Fibroblast of lung (primary cell): ENCODE data around the gene SH3PXD2A. TPM values are rescaled to one million over a fixed set of nuclear protein-coding genes. Genes with fewer than 3 reads are reported as not detected.

Experiments
- DNase-seq, 2 donors: peaks; one replicate each; pipeline versions ENCODE4 v3.0.0 to v3.0.0-alpha.2; 2010; ENCODE audit warnings: low read depth in 2 of 2
- H2AFZ ChIP-seq: 2 replicates; pipeline ENCODE4 v1.5.1; 2012; ENCODE audit warnings: low read length, control low read depth, inconsistent platforms
- H3K27ac ChIP-seq: 2 replicates; pipeline ENCODE4 v1.5.1; 2011; ENCODE audit warnings: low read length, control low read depth; ENCODE audit not compliant: insufficient read depth
- H3K27me3 ChIP-seq: 2 replicates; pipeline ENCODE4 v1.5.1; 2011; ENCODE audit warnings: mild to moderate bottlenecking, low read length; ENCODE audit not compliant: control insufficient read depth, insufficient read depth
- H3K36me3 ChIP-seq: 2 replicates; pipeline ENCODE4 v1.5.1; 2011; ENCODE audit warnings: low read length; ENCODE audit not compliant: control insufficient read depth, insufficient read depth
- H3K4me1 ChIP-seq: 2 replicates; pipeline ENCODE4 v1.5.1; 2011; ENCODE audit warnings: low read length; ENCODE audit not compliant: control insufficient read depth, insufficient read depth; ENCODE audit errors: extremely low read depth
- H3K4me2 ChIP-seq: 2 replicates; pipeline ENCODE4 v1.5.1; 2011; ENCODE audit warnings: low read length, control low read depth; ENCODE audit not compliant: insufficient read depth; ENCODE audit errors: extremely low read depth
- H3K4me3 ChIP-seq, 4 experiments: fragments of 200-600 bp in 1 of 4; sonication (generic) in 1 of 4; replicated peaks in 1 of 4; 2 replicates each; pipeline ENCODE4 v1.5.1; 2011 to 2016; ENCODE audit warnings: low read length in 4 of 4, low read depth in 3 of 4, mild to moderate bottlenecking in 3 of 4, control low read depth in 2 of 4, inconsistent platforms in 1 of 4, mixed read lengths in 1 of 4; ENCODE audit not compliant: insufficient read depth in 1 of 4; ENCODE audit errors: control extremely low read depth in 1 of 4
- H3K79me2 ChIP-seq: 2 replicates; pipeline ENCODE4 v1.5.1; 2012; ENCODE audit warnings: mild to moderate bottlenecking, low read length, inconsistent platforms; ENCODE audit not compliant: control insufficient read depth, insufficient read depth
- H3K9ac ChIP-seq: 2 replicates; pipeline ENCODE4 v1.5.1; 2011; ENCODE audit warnings: mild to moderate bottlenecking, low read length, control low read depth; ENCODE audit not compliant: insufficient read depth
- H3K9me3 ChIP-seq: 2 replicates; pipeline ENCODE4 v1.5.1; 2012; ENCODE audit warnings: low read depth, low read length; ENCODE audit not compliant: control insufficient read depth, insufficient read depth
- H4K20me1 ChIP-seq: 2 replicates; pipeline ENCODE4 v1.5.1; 2011; ENCODE audit warnings: low read length; ENCODE audit not compliant: control insufficient read depth, insufficient read depth; ENCODE audit errors: extremely low read depth
- CTCF ChIP-seq, 2 donors: IDR thresholded peaks in 1 of 2; conservative IDR thresholded peaks in 1 of 2; 1 replicate in 1 of 2; 2 replicates in 1 of 2; pipeline ENCODE4 v1.5.1; 2011 to 2012; ENCODE audit warnings: low read length in 2 of 2, control low read depth in 1 of 2, inconsistent platforms in 1 of 2, low read depth in 1 of 2, mild to moderate bottlenecking in 1 of 2
- EZH2 ChIP-seq: IDR thresholded peaks from 2 replicates; pipeline ENCODE4 v1.5.1; 2012; ENCODE audit warnings: low read length, control low read depth, mild to moderate bottlenecking; ENCODE audit errors: missing control alignments
- polyA plus RNA-seq, 2 donors: library from polyadenylated mRNA; depleted of rRNA in 1 of 2; stranded (reverse) in 1 of 2; unstranded in 1 of 2; fragments of >200 nt; gene quantifications; 2 replicates each; pipeline ENCODE4 v1.2.1, GENCODE V29; 2011 to 2012; ENCODE audit warnings: missing spikeins in 1 of 2
- total RNA-seq: library from RNA; depleted of rRNA; stranded (reverse); fragments of >200 nt; gene quantifications from 2 replicates; pipeline ENCODE4 v1.2.1, GENCODE V29; 2014

SH3PXD2A gene
- total and polyA plus RNA-seq, 2 donors (not counting 1 experiment from before 2014, with no cell fraction given), result 25.5 to 33.2 TPM

- Histone ChIP-seq H3K9ac (no peak overlapping the region), H4K20me1 (peaks cover 4% of the 10 kb centered on the region), H3K9me3 (no peaks in the 10 kb centered on the region), H3K27ac (peak overlapping the region; percentile 68), H2AFZ (no peak overlapping the region), H3K36me3 (peaks cover 20% of the 10 kb centered on the region), H3K27me3 (no peaks in the 10 kb centered on the region), H3K4me2 (peak overlapping the region; percentile 66), H3K4me3 (no peak overlapping the region), H3K4me1 (peaks cover 59% of the 10 kb centered on the region), H3K79me2 (peaks cover 71% of the 10 kb centered on the region)
- TF ChIP-seq CTCF (conservative IDR thresholded peaks at IDR 0.05 in 1 of 2, IDR thresholded peaks at IDR 0.05 in 1 of 2; ENCODE audit: low read depth in 1 of 2, low read length in 2 of 2) (no peak), EZH2 (no peak)
- peak; percentile 51 to 77 for DNase-seq
Measured at GRCh38 chr10:103648636-103649532, 206.5 kb downstream of the SH3PXD2A start.

GRCh38 chr10:103648251-103648635, 207.1 kb downstream of the SH3PXD2A start:
- H3K27ac ChIP-seq, result peak overlapping the region; percentile 68
- H3K27me3 ChIP-seq, result no peaks in the 10 kb centered on the region
- peak in 1 of 2 donors; percentile 7 for DNase-seq
- peaks cover 67% of the 10 kb centered on the region for H3K79me2 ChIP-seq
- H3K4me2 ChIP-seq, result no peak overlapping the region
- peaks cover 56% of the 10 kb centered on the region for H3K4me1 ChIP-seq
- peaks cover 4% of the 10 kb centered on the region for H4K20me1 ChIP-seq
- peaks cover 19% of the 10 kb centered on the region for H3K36me3 ChIP-seq
- no peak overlapping the region for H2AFZ ChIP-seq
- no peaks in the 10 kb centered on the region for H3K9me3 ChIP-seq
- TF ChIP-seq EZH2 (no peak), CTCF (conservative IDR thresholded peaks at IDR 0.05 in 1 of 2, IDR thresholded peaks at IDR 0.05 in 1 of 2; ENCODE audit: low read depth in 1 of 2, low read length in 2 of 2) (no peak)
- H3K4me3 ChIP-seq, result no peak overlapping the region
- no peak overlapping the region for H3K9ac ChIP-seq

- H4K20me1 ChIP-seq, result peaks cover 4% of the 10 kb centered on the region
- no peak overlapping the region for H3K9ac ChIP-seq
- H3K9me3 ChIP-seq, result no peaks in the 10 kb centered on the region
- H3K4me3 ChIP-seq, result no peak overlapping the region
- H3K27me3 ChIP-seq, result no peaks in the 10 kb centered on the region
- H3K4me1 ChIP-seq, result peaks cover 46% of the 10 kb centered on the region
- H3K79me2 ChIP-seq, result peaks cover 59% of the 10 kb centered on the region
- peak overlapping the region; percentile 76 for H3K27ac ChIP-seq
- TF ChIP-seq CTCF (conservative IDR thresholded peaks at IDR 0.05 in 1 of 2, IDR thresholded peaks at IDR 0.05 in 1 of 2; ENCODE audit: low read depth in 1 of 2, low read length in 2 of 2), result no peak
- TF ChIP-seq EZH2, result no peak
- DNase-seq, result no peak
- H2AFZ ChIP-seq, result no peak overlapping the region
- H3K36me3 ChIP-seq, result peaks cover 17% of the 10 kb centered on the region
- no peak overlapping the region for H3K4me2 ChIP-seq
Measured at GRCh38 chr10:103646304-103646703, 209.1 kb downstream of the SH3PXD2A start.
